Fibroblast of lung (primary cell): ENCODE results near the gene COA1. TPM values are rescaled to one million over a fixed set of nuclear protein-coding genes. Genes with fewer than 3 reads are reported as not detected.

ENCODE experiments used
- DNase-seq, 2 donors: peaks; one replicate each; pipeline versions ENCODE4 v3.0.0 to v3.0.0-alpha.2; 2010; ENCODE audit warnings: low read depth in 2 of 2
- H2AFZ ChIP-seq: 2 replicates; pipeline ENCODE4 v1.5.1; 2012; ENCODE audit warnings: low read length, control low read depth, inconsistent platforms
- H3K27ac ChIP-seq: 2 replicates; pipeline ENCODE4 v1.5.1; 2011; ENCODE audit warnings: low read length, control low read depth; ENCODE audit not compliant: insufficient read depth
- H3K27me3 ChIP-seq: 2 replicates; pipeline ENCODE4 v1.5.1; 2011; ENCODE audit warnings: mild to moderate bottlenecking, low read length; ENCODE audit not compliant: control insufficient read depth, insufficient read depth
- H3K36me3 ChIP-seq: 2 replicates; pipeline ENCODE4 v1.5.1; 2011; ENCODE audit warnings: low read length; ENCODE audit not compliant: control insufficient read depth, insufficient read depth
- H3K4me1 ChIP-seq: 2 replicates; pipeline ENCODE4 v1.5.1; 2011; ENCODE audit warnings: low read length; ENCODE audit not compliant: control insufficient read depth, insufficient read depth; ENCODE audit errors: extremely low read depth
- H3K4me2 ChIP-seq: 2 replicates; pipeline ENCODE4 v1.5.1; 2011; ENCODE audit warnings: low read length, control low read depth; ENCODE audit not compliant: insufficient read depth; ENCODE audit errors: extremely low read depth
- H3K4me3 ChIP-seq, 4 experiments: fragments of 200-600 bp in 1 of 4; sonication (generic) in 1 of 4; replicated peaks in 1 of 4; 2 replicates each; pipeline ENCODE4 v1.5.1; 2011 to 2016; ENCODE audit warnings: low read length in 4 of 4, low read depth in 3 of 4, mild to moderate bottlenecking in 3 of 4, control low read depth in 2 of 4, inconsistent platforms in 1 of 4, mixed read lengths in 1 of 4; ENCODE audit not compliant: insufficient read depth in 1 of 4; ENCODE audit errors: control extremely low read depth in 1 of 4
- H3K79me2 ChIP-seq: 2 replicates; pipeline ENCODE4 v1.5.1; 2012; ENCODE audit warnings: mild to moderate bottlenecking, low read length, inconsistent platforms; ENCODE audit not compliant: control insufficient read depth, insufficient read depth
- H3K9ac ChIP-seq: 2 replicates; pipeline ENCODE4 v1.5.1; 2011; ENCODE audit warnings: mild to moderate bottlenecking, low read length, control low read depth; ENCODE audit not compliant: insufficient read depth
- H3K9me3 ChIP-seq: 2 replicates; pipeline ENCODE4 v1.5.1; 2012; ENCODE audit warnings: low read depth, low read length; ENCODE audit not compliant: control insufficient read depth, insufficient read depth
- H4K20me1 ChIP-seq: 2 replicates; pipeline ENCODE4 v1.5.1; 2011; ENCODE audit warnings: low read length; ENCODE audit not compliant: control insufficient read depth, insufficient read depth; ENCODE audit errors: extremely low read depth
- CTCF ChIP-seq, 2 donors: IDR thresholded peaks in 1 of 2; conservative IDR thresholded peaks in 1 of 2; 1 replicate in 1 of 2; 2 replicates in 1 of 2; pipeline ENCODE4 v1.5.1; 2011 to 2012; ENCODE audit warnings: low read length in 2 of 2, control low read depth in 1 of 2, inconsistent platforms in 1 of 2, low read depth in 1 of 2, mild to moderate bottlenecking in 1 of 2
- EZH2 ChIP-seq: IDR thresholded peaks from 2 replicates; pipeline ENCODE4 v1.5.1; 2012; ENCODE audit warnings: low read length, control low read depth, mild to moderate bottlenecking; ENCODE audit errors: missing control alignments
- polyA plus RNA-seq, 2 donors: library from polyadenylated mRNA; depleted of rRNA in 1 of 2; stranded (reverse) in 1 of 2; unstranded in 1 of 2; fragments of >200 nt; gene quantifications; 2 replicates each; pipeline ENCODE4 v1.2.1, GENCODE V29; 2011 to 2012; ENCODE audit warnings: missing spikeins in 1 of 2
- total RNA-seq: library from RNA; depleted of rRNA; stranded (reverse); fragments of >200 nt; gene quantifications from 2 replicates; pipeline ENCODE4 v1.2.1, GENCODE V29; 2014

The COA1 gene
- total and polyA plus RNA-seq, 2 donors (not counting 1 experiment from before 2014, with no cell fraction given), result 28.8 to 39.6 TPM

GRCh38 chr7:43632746-43633145 lies 96.6 kb downstream of the COA1 start:
- Histone ChIP-seq H3K79me2 (peaks cover 9% of the 10 kb centered on the region), H3K36me3 (peaks cover 8% of the 10 kb centered on the region), H3K9me3 (no peaks in the 10 kb centered on the region), H3K9ac (no peak overlapping the region), H3K4me2 (no peak overlapping the region), H4K20me1 (no peaks in the 10 kb centered on the region), H3K27ac (no peak overlapping the region), H2AFZ (no peak overlapping the region), H3K4me1 (peaks cover 4% of the 10 kb centered on the region), H3K4me3 (no peak overlapping the region), H3K27me3 (no peaks in the 10 kb centered on the region)
- DNase-seq, result no peak
- TF ChIP-seq CTCF (conservative IDR thresholded peaks at IDR 0.05 in 1 of 2, IDR thresholded peaks at IDR 0.05 in 1 of 2; ENCODE audit: low read depth in 1 of 2, low read length in 2 of 2) (no peak), EZH2 (no peak)

GRCh38 chr7:43631559-43631958 lies 97.8 kb downstream of the COA1 start:
- Histone ChIP-seq H3K27ac (no peak overlapping the region), H3K9me3 (no peaks in the 10 kb centered on the region), H2AFZ (no peak overlapping the region), H3K4me3 (no peak overlapping the region), H3K4me1 (no peaks in the 10 kb centered on the region), H3K9ac (no peak overlapping the region), H3K79me2 (peaks cover 12% of the 10 kb centered on the region), H3K27me3 (no peaks in the 10 kb centered on the region), H3K4me2 (no peak overlapping the region), H4K20me1 (no peaks in the 10 kb centered on the region), H3K36me3 (peaks cover 6% of the 10 kb centered on the region)
- no peak for DNase-seq
- no peak for TF ChIP-seq CTCF (conservative IDR thresholded peaks at IDR 0.05 in 1 of 2, IDR thresholded peaks at IDR 0.05 in 1 of 2; ENCODE audit: low read depth in 1 of 2, low read length in 2 of 2)
- TF ChIP-seq EZH2, result no peak

GRCh38 chr7:43630482-43630881 lies 98.8 kb downstream of the COA1 start:
- Histone ChIP-seq H3K36me3 (peaks cover 5% of the 10 kb centered on the region), H3K9ac (no peak overlapping the region), H3K79me2 (peaks cover 15% of the 10 kb centered on the region), H3K27ac (no peak overlapping the region), H3K4me2 (no peak overlapping the region), H2AFZ (no peak overlapping the region), H4K20me1 (no peaks in the 10 kb centered on the region), H3K4me1 (no peaks in the 10 kb centered on the region), H3K9me3 (no peaks in the 10 kb centered on the region), H3K27me3 (no peaks in the 10 kb centered on the region), H3K4me3 (no peak overlapping the region)
- no peak for DNase-seq
- TF ChIP-seq CTCF (conservative IDR thresholded peaks at IDR 0.05 in 1 of 2, IDR thresholded peaks at IDR 0.05 in 1 of 2; ENCODE audit: low read depth in 1 of 2, low read length in 2 of 2) (no peak), EZH2 (no peak)
